C1 segment of cervical spinal cord (tissue), 14 donors: ENCODE data around the gene MAPK10.
"Not testable (repeated sequence)": the region's sequence is repeated elsewhere in the genome, so short reads cannot be mapped to it uniquely, and the experiment has no call there.

Experiments used
- DNase-seq, 14 donors: peaks; one replicate each; lab custom pipeline; 2025; lab: John Stamatoyannopoulos, UW

Gene MAPK10

DNA sequence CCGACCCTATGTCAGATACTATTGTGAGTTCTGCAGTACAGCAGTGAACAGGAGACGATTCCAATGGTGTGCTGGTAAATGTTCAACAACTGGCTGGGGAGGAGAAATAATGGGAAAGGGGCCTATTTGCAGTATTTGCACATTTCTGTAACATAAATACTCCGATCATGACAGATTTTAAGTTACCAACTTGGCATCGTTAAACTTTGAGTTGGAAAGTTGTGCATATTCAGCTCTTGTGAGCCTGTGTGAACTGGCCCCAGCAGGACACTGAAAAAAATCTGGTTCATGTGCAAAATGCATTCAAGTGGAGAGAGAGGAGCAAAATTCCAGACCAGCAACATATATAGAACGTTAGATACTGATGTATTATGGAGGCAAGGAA is 175.0 kb downstream of the MAPK10 start:
- DNase-seq: no peak

DNA sequence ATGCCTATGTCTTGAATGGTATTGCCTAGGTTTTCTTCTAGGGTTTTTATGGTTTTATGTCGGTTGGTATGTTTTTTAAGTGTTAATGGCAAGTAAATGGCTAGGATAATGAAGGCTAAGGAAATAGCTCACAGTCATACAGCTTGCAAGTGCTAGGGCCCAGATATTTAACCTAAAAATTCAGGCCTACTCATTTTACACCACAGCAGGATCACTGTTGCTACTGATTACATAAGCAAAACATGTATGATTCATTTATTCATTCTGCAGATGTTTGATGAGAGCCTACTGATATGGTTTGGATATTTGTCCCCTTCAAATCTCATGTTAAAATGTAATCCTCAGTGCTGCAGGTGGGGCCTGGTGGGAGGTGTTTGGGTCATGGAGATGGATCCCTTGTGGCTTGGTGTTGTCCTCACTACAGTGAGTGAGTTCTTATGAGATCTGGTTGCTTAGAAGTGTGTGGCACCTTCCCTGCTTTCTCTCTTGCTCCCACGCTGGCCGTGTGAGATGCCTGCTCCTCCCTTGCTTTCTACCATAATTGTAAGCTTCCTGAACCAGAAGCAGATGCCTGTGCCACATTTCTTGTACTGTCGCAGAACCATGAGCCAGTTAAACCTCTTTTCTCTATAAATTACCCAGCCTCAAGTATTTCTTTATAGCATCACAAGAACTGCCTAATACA is 175.5 kb downstream of the MAPK10 start:
- no peak for DNase-seq

DNA sequence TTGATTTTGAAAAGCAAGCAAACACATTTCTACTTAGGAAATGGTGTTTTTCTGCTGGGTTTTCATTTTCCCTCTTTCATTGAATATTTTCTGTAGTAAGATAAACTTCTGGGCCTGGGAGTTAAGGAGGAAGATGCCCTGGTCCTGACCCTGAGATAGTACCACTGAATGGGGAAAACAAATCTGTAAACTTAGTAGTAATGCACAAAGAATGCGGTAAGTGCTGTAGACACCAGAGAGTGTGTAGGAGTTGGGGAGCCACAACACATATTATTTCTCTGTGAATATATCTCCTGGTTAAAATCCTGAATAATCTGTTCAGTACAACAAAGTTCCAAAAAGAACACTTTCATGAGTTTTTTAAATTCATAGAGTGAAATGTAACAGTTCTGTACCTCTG is 178.3 kb downstream of the MAPK10 start:
- DNase-seq: no peak

DNA sequence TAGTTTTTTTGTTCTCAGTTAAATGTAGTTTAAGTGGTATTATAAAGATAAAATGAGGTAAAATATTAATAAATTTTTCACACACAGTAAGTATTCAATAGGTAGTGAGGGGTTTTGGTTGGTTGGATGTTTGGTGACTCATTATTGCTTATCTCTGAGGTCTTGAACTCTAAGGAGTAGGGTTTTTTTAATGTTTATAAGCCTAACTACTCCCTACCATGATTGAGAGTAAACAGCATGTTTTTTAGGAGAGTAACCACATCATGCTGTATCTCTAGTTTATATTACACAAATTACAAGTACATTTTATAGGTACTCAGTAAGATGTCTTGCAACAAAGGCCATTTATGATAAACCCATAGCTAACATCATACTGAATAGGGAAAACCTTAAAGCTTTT is 181.6 kb downstream of the MAPK10 start:
- no peak for DNase-seq

- no peak for DNase-seq
Observed at GRCh38 chr4:86174506-86174905, 185.3 kb downstream of the MAPK10 start.

- DNase-seq: not testable (repeated sequence)
Observed at GRCh38 chr4:86168335-86168734, 191.5 kb downstream of the MAPK10 start.

DNA sequence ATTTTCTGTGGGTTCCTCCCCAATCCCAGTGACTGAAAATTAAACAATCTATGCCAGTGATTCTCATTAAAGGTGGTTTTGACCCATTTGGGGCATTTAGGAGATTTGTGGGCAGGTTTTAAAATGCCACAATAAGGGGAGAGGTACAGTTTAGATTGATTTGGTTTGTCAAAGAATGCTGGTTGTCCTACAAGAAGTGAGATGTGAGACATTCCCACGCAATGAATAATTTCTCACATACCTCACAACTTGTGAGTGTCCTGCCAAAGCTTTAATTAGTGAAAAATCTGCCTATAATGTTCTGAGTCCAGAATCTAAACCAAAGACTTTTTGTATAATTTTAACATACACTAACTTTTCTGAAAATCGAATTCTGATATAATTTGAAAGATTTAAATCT is 199.4 kb downstream of the MAPK10 start:
- DNase-seq: no peak

- no peak for DNase-seq
Observed at GRCh38 chr4:86159216-86159615, 200.6 kb downstream of the MAPK10 start.

DNA sequence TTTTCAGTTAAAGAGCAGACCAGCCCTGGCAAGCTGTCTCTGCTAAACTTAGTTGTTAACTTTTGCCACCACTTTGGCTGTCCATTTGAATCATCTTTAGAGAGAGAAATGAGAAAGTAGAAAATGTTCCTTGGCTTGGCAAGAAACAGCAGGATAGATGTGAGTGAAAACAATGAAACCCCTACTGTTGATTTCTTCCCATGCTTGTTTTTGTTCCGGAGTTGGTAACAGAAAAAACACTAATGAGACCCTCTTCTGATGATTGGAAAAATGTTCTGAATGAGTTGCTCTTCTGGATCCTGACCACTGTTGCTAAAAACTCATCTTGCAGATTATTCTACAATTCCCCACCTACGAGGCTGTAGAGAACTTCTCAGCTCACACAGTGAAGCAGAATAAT is 203.3 kb downstream of the MAPK10 start:
- no peak for DNase-seq

DNA sequence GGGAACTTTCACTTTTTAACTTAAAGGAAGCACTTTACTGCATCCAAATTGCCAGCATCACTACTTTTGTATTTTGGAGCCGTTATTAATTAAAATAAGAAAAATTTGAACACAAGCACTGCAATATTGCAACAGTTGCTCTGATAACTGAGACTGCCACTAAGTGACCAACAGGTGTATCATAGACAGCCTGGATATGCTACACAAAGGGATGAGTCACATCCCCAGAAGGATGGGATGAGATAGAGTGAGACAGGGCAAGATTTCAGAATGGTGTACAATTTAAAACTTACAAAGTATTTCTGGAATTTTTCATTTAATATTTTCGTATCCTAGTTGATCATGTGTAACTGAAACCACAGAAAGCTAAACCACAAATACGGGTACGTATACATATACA is 204.1 kb downstream of the MAPK10 start:
- no peak for DNase-seq

- DNase-seq: no peak
Observed at GRCh38 chr4:86152454-86152853, 207.4 kb downstream of the MAPK10 start.

GRCh38 chr4:86151196-86151595 is 208.7 kb downstream of the MAPK10 start:
- no peak for DNase-seq

- DNase-seq: no peak
Observed at GRCh38 chr4:86141161-86141560, 218.7 kb downstream of the MAPK10 start.

DNA sequence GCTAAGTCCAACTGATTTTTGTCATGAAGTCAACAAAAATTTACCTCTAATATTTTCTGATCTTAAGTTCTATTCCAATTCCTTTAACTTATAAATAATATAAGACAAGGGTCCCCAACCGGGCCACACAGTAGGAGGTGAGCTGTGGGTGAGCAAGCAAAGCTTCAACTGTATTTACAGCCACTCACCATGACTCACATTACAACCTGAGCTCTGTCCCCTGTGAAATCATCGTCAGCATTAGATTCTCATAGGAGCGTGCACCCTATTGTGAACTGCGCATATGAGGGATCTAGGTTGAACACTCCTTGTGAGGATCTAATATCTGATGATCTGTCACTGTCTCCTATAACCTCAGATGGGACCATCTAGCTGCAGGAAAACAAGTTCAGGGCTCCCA is 227.4 kb downstream of the MAPK10 start:
- DNase-seq: no peak

GRCh38 chr4:86131456-86131855 is 228.4 kb downstream of the MAPK10 start:
- no peak for DNase-seq

DNA sequence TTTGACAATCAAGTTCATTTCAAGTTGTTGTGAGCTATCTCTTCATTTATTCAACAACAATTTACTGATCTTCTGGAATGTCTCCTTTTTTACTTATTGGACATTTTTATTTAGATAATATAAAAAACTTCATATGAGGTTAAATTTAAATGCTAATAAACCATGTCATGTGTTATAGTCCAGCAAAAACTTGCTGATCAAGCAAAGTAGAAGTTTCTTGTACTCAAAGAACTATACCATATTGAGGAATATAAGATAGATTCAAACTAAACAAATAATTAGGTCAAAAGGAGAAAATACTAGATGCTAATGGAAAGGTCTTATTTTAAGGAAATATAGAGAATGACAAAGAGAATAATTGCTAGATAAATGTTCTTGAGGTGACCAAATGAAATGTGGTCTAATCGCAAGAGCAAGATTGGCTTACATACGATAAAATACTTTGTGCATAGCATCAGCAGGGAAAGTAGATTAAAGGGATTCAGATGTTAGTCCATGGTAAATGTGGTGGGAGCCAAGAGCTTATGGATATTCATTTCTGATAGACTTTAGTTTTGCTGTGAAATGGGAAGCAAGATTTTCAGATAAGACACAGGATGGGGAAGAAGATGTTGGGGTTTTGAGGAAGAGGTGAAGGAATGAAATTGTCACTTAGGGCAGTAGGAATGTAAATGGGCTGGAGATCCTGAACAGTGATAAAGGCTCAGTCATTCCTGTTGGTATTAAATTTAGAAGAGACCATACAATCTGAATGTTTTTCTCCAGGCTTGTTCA is 229.5 kb downstream of the MAPK10 start:
- DNase-seq: no peak

DNA sequence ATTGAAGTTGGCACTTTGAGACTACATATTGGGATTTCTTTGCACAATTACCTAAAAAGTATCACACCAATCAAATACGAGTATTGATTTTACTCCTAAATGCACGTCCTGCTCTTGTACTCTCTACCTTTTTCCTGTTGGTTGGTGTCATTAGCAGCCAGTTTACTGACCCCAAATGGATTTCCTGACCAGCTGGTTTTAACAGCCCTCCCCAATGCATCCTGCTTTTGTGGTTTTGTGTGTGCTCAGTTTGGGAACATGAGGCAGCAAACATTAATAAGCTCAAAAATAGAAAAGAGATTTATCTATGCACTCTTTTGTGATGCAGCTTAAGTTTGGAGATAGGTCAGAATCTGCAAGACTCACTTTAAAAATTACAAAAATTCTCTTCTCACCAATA is 230.3 kb downstream of the MAPK10 start:
- DNase-seq: no peak

GRCh38 chr4:86122404-86122803 is 237.4 kb downstream of the MAPK10 start:
- DNase-seq: no peak

GRCh38 chr4:86118711-86119110 is 241.1 kb downstream of the MAPK10 start:
- no peak for DNase-seq

- no peak for DNase-seq
Observed at GRCh38 chr4:86117705-86118302, 242.0 kb downstream of the MAPK10 start.

GRCh38 chr4:86114563-86114962 is 245.3 kb downstream of the MAPK10 start:
- no peak for DNase-seq

DNA sequence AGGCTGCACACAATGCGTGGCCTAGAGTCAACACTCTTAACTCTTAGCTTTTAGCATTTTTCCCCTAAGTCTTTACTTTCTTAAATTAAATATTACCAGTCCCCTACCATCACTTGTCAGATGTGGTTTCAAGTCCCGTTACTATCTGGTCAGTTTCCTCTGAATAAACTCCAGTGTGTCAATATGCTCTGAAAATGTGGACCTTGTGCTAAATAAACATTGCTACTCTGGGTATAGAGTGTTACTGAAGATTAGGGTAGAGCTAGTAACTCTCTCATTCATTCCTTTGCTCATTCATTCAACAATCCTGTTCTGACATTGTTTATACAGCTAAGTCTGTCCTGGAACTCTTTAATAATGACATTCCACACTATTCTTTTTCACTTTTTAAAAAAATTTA is 251.0 kb downstream of the MAPK10 start:
- no peak for DNase-seq

- no peak for DNase-seq
Observed at GRCh38 chr4:86108137-86108536, 251.7 kb downstream of the MAPK10 start.
